ENCODE data around the gene ELP4.

DNA sequence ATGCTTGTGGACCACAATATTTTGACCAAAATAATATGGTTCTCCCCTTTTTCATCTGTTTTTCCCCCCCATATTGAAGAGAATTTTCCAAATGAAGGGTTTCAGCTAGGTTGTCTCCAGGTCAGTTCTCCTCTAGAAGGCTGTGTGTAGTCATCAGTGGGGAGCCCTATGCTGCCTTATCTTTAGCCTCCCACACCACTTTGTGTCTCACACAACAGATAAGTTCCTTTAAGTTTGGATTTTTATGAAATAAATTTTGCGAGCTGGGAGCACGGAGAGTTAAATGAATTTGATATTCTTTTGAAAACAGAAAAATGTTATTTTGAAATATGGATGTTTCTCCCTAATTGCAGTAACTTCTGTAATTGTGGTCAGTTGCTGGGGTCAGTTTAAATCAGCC is 272.7 kb downstream of the ELP4 start:
- TF ChIP-seq CTCF (IDR thresholded peaks at IDR 0.05) (no peak), POLR2A (IDR thresholded peaks at IDR 0.05) (no peak)

Data from breast epithelium (tissue), 3 donors.